GM23338 (cell line): ENCODE data around the gene MIEN1. TPM values are rescaled to one million over a fixed set of nuclear protein-coding genes. Genes with fewer than 3 reads are reported as not detected.

Source experiments
- ATAC-seq: fragments of 200-7000 bp; cut with Tn5 transposase; 3 replicates; pipeline ENCODE4 v1.9.1; 2020
- DNase-seq: peaks from one replicate; pipeline ENCODE4 v3.0.0-alpha.2; 2015; ENCODE audit warnings: low spot score
- H2AFZ ChIP-seq: fragments of 200-600 bp; sonication (generic); 2 replicates; pipeline ENCODE4 v1.8.0; 2016; ENCODE audit warnings: antibody characterized with exemption, mild to moderate bottlenecking, moderate library complexity
- H3F3A ChIP-seq: fragments of 200-600 bp; sonication (generic); replicated peaks from 2 replicates; pipeline ENCODE4 v1.8.0; 2017; ENCODE audit warnings: antibody characterized with exemption, mixed run types, low read depth
- H3K27ac ChIP-seq: fragments of 200-600 bp; sonication (generic); 2 replicates; pipeline ENCODE4 v1.6.1; 2016; ENCODE audit warnings: low read depth
- H3K27me3 ChIP-seq: fragments of 200-600 bp; sonication (generic); 2 replicates; pipeline ENCODE4 v1.8.0; 2016; ENCODE audit warnings: mild to moderate bottlenecking, mixed run types, moderate library complexity; ENCODE audit not compliant: insufficient read depth
- H3K36me3 ChIP-seq: fragments of 200-600 bp; sonication (generic); 2 replicates; pipeline ENCODE4 v1.8.0; 2016; ENCODE audit warnings: mild to moderate bottlenecking; ENCODE audit not compliant: insufficient read depth
- H3K4me1 ChIP-seq: fragments of 200-600 bp; sonication (generic); 2 replicates; pipeline ENCODE4 v1.8.0; 2016; ENCODE audit warnings: mild to moderate bottlenecking, moderate library complexity; ENCODE audit not compliant: insufficient read depth
- H3K4me2 ChIP-seq: fragments of 200-600 bp; sonication (generic); 2 replicates; pipeline ENCODE4 v1.7.1; 2017; ENCODE audit warnings: mixed run types
- H3K4me3 ChIP-seq: fragments of 200-600 bp; sonication (generic); 2 replicates; pipeline ENCODE4 v1.6.1; 2016; ENCODE audit warnings: mixed run types
- H3K79me2 ChIP-seq: fragments of 200-600 bp; sonication (generic); replicated peaks from 2 replicates; pipeline ENCODE4 v1.8.0; 2017; ENCODE audit warnings: mild to moderate bottlenecking; ENCODE audit not compliant: insufficient read depth
- H3K9me2 ChIP-seq: fragments of 200-600 bp; sonication (generic); 2 replicates; pipeline ENCODE4 v1.8.0; 2017; ENCODE audit not compliant: insufficient read depth
- H4K20me1 ChIP-seq: fragments of 200-600 bp; sonication (generic); replicated peaks from 2 replicates; pipeline ENCODE4 v1.8.0; 2017; ENCODE audit warnings: mild to moderate bottlenecking; ENCODE audit not compliant: insufficient read depth
- H3K27ac Mint-ChIP-seq: 2 replicates; pipeline ENCODE4 v1.8.0; 2020; ENCODE audit warnings: inconsistent platforms, mild to moderate bottlenecking, moderate library complexity, mixed read lengths
- H3K27me3 Mint-ChIP-seq: 3 replicates; pipeline ENCODE4 v1.8.0; 2022; ENCODE audit warnings: low read depth, mild to moderate bottlenecking, moderate library complexity, mixed read lengths, inconsistent platforms; ENCODE audit not compliant: insufficient read depth, poor library complexity
- H3K36me3 Mint-ChIP-seq: 3 replicates; pipeline ENCODE4 v1.8.0; 2021; ENCODE audit warnings: low read depth, mild to moderate bottlenecking, inconsistent platforms, moderate library complexity, mixed read lengths
- H3K4me1 Mint-ChIP-seq: 3 replicates; pipeline ENCODE4 v1.8.0; 2020; ENCODE audit warnings: mild to moderate bottlenecking, inconsistent platforms, mixed read lengths
- H3K4me3 Mint-ChIP-seq: 3 replicates; pipeline ENCODE4 v1.8.0; 2021; ENCODE audit warnings: moderate library complexity, mild to moderate bottlenecking, inconsistent platforms, mixed read lengths
- H3K9me3 Mint-ChIP-seq: 3 replicates; pipeline ENCODE4 v1.8.0; 2020; ENCODE audit warnings: moderate library complexity, mild to moderate bottlenecking, inconsistent platforms, mixed read lengths
- CREB1 ChIP-seq: fragments of 250-450 bp; sonication (Bioruptor Pico); IDR thresholded peaks from 2 replicates; pipeline ENCODE4 v1.5.0; 2020; ENCODE audit warnings: low read depth, mild to moderate bottlenecking, moderate library complexity
- CTCF ChIP-seq, 2 experiments: fragments of 200-600 bp in 1 of 2; sonication (generic) in 1 of 2; conservative IDR thresholded peaks; 2 replicates each; pipeline versions ENCODE4 v1.5.1 to v1.6.1; 2016 to 2017; ENCODE audit warnings: antibody characterized with exemption in 2 of 2, low read depth in 2 of 2, mild to moderate bottlenecking in 2 of 2, moderate library complexity in 1 of 2
- EZH2 ChIP-seq: fragments of 200-600 bp; sonication (generic); IDR thresholded peaks from one replicate; pipeline ENCODE4 v1.8.0; 2017; ENCODE audit warnings: antibody characterized with exemption, mild to moderate bottlenecking, low read depth; ENCODE audit not compliant: unreplicated experiment
- EZH2phosphoT487 ChIP-seq: fragments of 200-600 bp; sonication (generic); IDR thresholded peaks from one replicate; pipeline ENCODE4 v1.8.1; 2018; ENCODE audit warnings: antibody characterized with exemption; ENCODE audit not compliant: unreplicated experiment
- NANOG ChIP-seq: IDR thresholded peaks from 2 replicates; pipeline ENCODE4 v1.6.1; 2016; ENCODE audit warnings: antibody characterized with exemption, borderline replicate concordance
- POLR2AphosphoS5 ChIP-seq: IDR thresholded peaks from 2 replicates; pipeline ENCODE4 v1.6.1; 2016; ENCODE audit warnings: antibody characterized with exemption, low read depth
- REST ChIP-seq: IDR thresholded peaks from one replicate; pipeline ENCODE4 v1.6.1; 2018; ENCODE audit warnings: antibody characterized with exemption; ENCODE audit not compliant: unreplicated experiment
- STAT1 ChIP-seq: IDR thresholded peaks from one replicate; pipeline ENCODE4 v1.6.1; 2016; ENCODE audit warnings: antibody characterized with exemption; ENCODE audit not compliant: unreplicated experiment
- ZNF114 ChIP-seq: fragments of 250-450 bp; sonication (Bioruptor Pico); IDR thresholded peaks from 2 replicates; pipeline ENCODE4 v1.5.0; 2020; ENCODE audit warnings: mild to moderate bottlenecking, moderate library complexity
- ZNF462 ChIP-seq: fragments of 250-450 bp; sonication (Bioruptor Pico); IDR thresholded peaks from 2 replicates; pipeline ENCODE4 v1.5.0; 2020; ENCODE audit warnings: mild to moderate bottlenecking, moderate library complexity
- polyA plus RNA-seq: library from polyadenylated mRNA; unstranded; fragments of >200 nt; fragmentation: Nextera tagmentation; extraction: Ambion mirVana; gene quantifications from 2 replicates; pipeline ENCODE4 v1.2.1, GENCODE V29; 2016
- total RNA-seq: library from RNA; depleted of rRNA; stranded (reverse); fragments of >200 nt; shearing (Covaris generic); gene quantifications from 2 replicates; pipeline ENCODE4 v1.2.3, GENCODE V29; 2014

MIEN1 gene
- total and polyA plus RNA-seq, 2 experiments from 2014 or later: 37.1 to 91.8 TPM

- Mint-ChIP-seq H3K9me3 (no peaks in the 10 kb centered on the region; the same call in 2 of the 3 replicates), H3K36me3 (peaks cover 16% of the 10 kb centered on the region), H3K4me1 (peaks cover 35% of the 10 kb centered on the region), H3K27me3 (peaks cover 15% of the 10 kb centered on the region), H3K4me3 (peak overlapping the region; percentile 87), H3K27ac (peak overlapping the region; percentile 95)
- peaks cover 30% of the 10 kb centered on the region for H3F3A ChIP-seq
- peak overlapping the region; percentile 87 for H3K4me2 ChIP-seq
- peak overlapping the region; percentile 74 for H3K4me3 ChIP-seq
- ATAC-seq (peak; percentile 73), DNase-seq (peak; percentile 78)
- TF ChIP-seq EZH2 (no peak), NANOG (peak; percentile 74), CREB1 (CRISPR knock-in tag) (no peak), STAT1 (no peak), ZNF462 (CRISPR knock-in tag) (peak; percentile 71), CTCF (conservative IDR thresholded peaks at IDR 0.05; ENCODE audit: low read depth in 2 of 2) (peak in 1 of 2 experiments; percentile 48; a peak in 2 of 4 replicates), EZH2phosphoT487 (no peak), POLR2AphosphoS5 (peak; percentile 41), ZNF114 (CRISPR knock-in tag) (no peak), REST (no peak)
- no peaks in the 10 kb centered on the region for H3K27me3 ChIP-seq
- no peaks in the 10 kb centered on the region for H4K20me1 ChIP-seq
- no peaks in the 10 kb centered on the region for H3K79me2 ChIP-seq
- no peak overlapping the region for H2AFZ ChIP-seq
- peak overlapping the region; percentile 99 for H3K27ac ChIP-seq
- H3K9me2 ChIP-seq: no peaks in the 10 kb centered on the region; the same call in 1 of the 2 replicates
- H3K4me1 ChIP-seq: peaks cover 23% of the 10 kb centered on the region
- no peaks in the 10 kb centered on the region for H3K36me3 ChIP-seq
These were observed 41.4 kb downstream of the MIEN1 start for GRCh38 chr17:39688945-39689344.
